HG02642 (cell line): ENCODE data around the gene ETF1.

Source experiments
- ATAC-seq: cut with Tn5 transposase; IDR thresholded peaks from one replicate; pipeline ENCODE4 v1.9.1; 2021; ENCODE audit warnings: mild to moderate bottlenecking; ENCODE audit not compliant: unreplicated experiment, poor library complexity

Gene ETF1

GRCh38 chr5:138542956-138543729 lies at the start of gene ETF1:
TSS of gene ETF1 (minus strand) at chr5:138543236. CDS start at chr5:138542918, 318 bp downstream.
- ATAC-seq: peak; percentile 94

GRCh38 chr5:138588013-138588788 lies 45.2 kb upstream of the ETF1 start:
- ATAC-seq: no peak

- ATAC-seq: no peak
Measured at GRCh38 chr5:138585157-138585556, 42.1 kb upstream of the ETF1 start.

GRCh38 chr5:138583984-138584637 lies 41.1 kb upstream of the ETF1 start:
- ATAC-seq: no peak

- no peak for ATAC-seq
Measured at GRCh38 chr5:138582959-138583358, 39.9 kb upstream of the ETF1 start.

- ATAC-seq: no peak
Measured at GRCh38 chr5:138580777-138581176, 37.7 kb upstream of the ETF1 start.

- no peak for ATAC-seq
Measured at GRCh38 chr5:138580001-138580400, 37.0 kb upstream of the ETF1 start.

- ATAC-seq: no peak
Measured at GRCh38 chr5:138579517-138579863, 36.5 kb upstream of the ETF1 start.

GRCh38 chr5:138577452-138577851 lies 34.4 kb upstream of the ETF1 start:
- ATAC-seq: no peak

GRCh38 chr5:138575194-138576015 lies 32.4 kb upstream of the ETF1 start, which contains the start of gene HSPA9:
TSS of gene HSPA9 (minus strand) at chr5:138575401. CDS start at chr5:138575318, 83 bp downstream.
- ATAC-seq: peak; percentile 85

GRCh38 chr5:138574744-138575193 lies 31.7 kb upstream of the ETF1 start:
- ATAC-seq: no peak

- no peak for ATAC-seq
Measured at GRCh38 chr5:138573949-138574670, 31.1 kb upstream of the ETF1 start.

- ATAC-seq: no peak
Measured at GRCh38 chr5:138573223-138573622, 30.2 kb upstream of the ETF1 start.

GRCh38 chr5:138570871-138571270 lies 27.8 kb upstream of the ETF1 start:
- no peak for ATAC-seq

GRCh38 chr5:138569782-138570181 lies 26.7 kb upstream of the ETF1 start:
- ATAC-seq: no peak

- no peak for ATAC-seq
Measured at GRCh38 chr5:138568061-138568824, 25.2 kb upstream of the ETF1 start.

- ATAC-seq: no peak
Measured at GRCh38 chr5:138566792-138567191, 23.8 kb upstream of the ETF1 start.

- no peak for ATAC-seq
Measured at GRCh38 chr5:138565100-138565821, 22.2 kb upstream of the ETF1 start.
